CD4-positive, alpha-beta T cell treated with Interleukin-17A for 4 hours (primary cell): Measurements from ENCODE around the gene METTL18.
"Not testable (repeated sequence)": the region's sequence is repeated elsewhere in the genome, so short reads cannot be mapped to it uniquely, and the experiment has no call there.

Experiments used
- DNase-seq: peaks from one replicate; pipeline ENCODE4 v3.0.0-alpha.2; 2020; ENCODE audit warnings: mixed read lengths

The METTL18 gene

DNA sequence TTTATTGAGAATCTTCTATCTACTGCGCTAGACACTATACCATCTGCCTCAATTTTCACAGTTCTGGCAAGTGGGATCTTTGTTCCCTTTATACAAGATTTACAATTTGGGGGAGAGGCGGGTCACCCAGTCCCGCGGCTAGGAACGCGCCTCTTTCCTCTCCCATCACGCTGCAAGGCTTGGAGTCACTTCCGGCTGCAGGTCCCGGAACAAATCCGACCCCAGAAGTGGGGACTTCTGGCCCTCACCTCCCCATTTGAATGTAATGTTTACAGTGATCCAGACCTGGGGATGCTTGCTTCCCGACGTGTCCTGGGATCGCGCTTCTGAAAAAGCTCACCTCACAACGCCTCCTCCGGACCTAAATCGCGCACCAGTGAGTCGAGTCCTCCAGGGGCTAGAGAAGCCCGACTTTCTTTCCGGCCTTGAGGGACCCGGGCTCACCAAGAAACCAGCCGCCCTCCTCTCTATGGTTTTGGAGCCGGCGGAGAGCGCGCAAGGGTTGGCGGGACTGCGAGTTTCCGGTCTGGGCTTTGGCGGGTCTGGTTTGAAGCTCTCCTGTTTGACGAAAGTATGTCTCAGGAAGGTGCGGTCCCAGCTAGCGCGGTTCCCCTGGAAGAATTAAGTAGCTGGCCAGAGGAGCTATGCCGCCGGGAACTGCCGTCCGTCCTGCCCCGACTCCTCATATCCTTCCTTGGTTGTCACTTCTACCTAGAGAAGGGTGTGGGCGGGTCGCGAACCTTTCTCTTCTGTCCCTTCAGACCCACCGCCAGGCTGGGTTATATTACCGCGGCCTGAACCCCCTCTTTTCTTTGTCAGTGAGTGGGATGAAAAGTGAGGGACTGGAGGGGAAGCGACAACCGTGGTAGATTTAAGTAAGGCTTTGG, at the start of gene METTL18:
Gene METTL18, minus strand, starts transcription at position 378 of the 887 bp plus-strand sequence. CDS start 1,212 bp downstream, outside the sequence.
- peak; percentile 91 for DNase-seq

DNA sequence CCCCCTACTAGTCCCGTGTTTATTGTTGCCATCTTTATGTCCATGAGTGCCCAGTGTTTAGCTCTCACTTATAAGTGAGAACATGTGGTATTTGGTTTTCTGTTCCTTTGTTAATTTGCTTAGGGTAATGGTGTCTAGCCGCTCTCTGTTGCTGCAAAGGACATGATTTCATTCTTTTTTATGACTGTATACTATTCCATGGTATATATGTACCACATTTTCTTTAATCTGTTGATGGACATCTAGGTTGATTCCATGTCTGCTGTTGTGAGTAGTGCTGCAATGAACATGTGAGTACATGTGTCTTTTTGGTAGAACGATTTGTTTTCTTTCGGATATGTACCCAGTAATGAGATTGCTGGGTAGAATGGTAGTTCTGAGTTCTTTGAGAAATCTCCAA, 44.2 kb upstream of the METTL18 start:
- DNase-seq, result no peak

DNA sequence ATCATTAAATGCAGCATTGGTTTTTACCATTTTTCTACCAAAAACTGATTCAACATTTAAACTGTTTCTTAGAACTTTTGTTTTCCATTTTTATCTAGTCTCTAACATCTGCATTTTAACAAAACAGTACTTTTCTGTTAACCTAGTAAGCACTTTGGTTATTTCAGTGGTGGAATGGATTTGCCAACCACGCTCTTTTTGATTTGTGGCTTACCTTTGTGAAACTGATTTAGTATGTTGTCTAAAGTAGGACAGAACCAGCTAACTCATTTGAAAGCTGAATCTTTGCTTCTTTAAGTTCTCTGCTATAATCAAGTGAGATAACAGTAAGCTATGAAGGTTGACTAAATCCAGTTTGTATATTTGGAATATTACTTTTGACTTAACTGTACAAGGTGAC, 41.5 kb upstream of the METTL18 start:
- no peak for DNase-seq

DNA sequence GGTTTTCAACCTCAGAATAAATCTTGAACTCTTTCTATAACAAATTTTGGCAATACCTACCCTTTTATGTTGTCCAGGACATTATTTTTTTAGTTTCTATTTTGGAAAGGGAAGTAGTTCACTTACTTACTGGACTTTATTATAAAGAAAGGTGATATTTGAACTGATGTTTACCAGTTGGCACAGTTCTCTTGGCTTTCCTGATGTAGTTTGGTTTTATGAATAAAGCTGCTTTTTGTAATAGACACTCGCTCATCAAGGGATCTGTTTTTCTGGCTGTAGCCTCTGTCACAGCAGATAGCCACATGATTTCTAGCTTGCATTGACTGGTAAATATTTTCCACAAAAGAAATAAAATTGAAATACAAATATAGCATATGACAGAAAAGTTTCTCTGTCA, 40.9 kb upstream of the METTL18 start:
- no peak for DNase-seq

DNA sequence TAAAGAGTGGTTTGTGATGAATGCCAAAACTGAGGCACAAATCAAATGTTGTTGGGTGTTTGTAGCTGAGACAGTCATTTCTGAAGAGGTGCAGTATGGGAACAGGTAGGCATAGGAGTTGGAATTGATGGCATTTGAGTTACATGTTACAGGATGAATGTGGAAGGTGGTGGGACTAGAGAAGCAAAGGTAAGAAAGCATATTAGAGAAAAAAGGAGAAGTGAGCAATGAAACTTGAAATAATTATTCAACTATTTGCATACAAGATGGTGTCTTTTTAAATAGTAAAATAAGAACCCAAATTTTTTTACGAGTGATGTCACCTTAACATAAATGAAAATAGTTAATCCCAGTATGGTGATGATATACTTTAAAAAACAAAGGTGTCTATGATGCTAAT, 40.2 kb upstream of the METTL18 start:
- DNase-seq, result no peak

DNA sequence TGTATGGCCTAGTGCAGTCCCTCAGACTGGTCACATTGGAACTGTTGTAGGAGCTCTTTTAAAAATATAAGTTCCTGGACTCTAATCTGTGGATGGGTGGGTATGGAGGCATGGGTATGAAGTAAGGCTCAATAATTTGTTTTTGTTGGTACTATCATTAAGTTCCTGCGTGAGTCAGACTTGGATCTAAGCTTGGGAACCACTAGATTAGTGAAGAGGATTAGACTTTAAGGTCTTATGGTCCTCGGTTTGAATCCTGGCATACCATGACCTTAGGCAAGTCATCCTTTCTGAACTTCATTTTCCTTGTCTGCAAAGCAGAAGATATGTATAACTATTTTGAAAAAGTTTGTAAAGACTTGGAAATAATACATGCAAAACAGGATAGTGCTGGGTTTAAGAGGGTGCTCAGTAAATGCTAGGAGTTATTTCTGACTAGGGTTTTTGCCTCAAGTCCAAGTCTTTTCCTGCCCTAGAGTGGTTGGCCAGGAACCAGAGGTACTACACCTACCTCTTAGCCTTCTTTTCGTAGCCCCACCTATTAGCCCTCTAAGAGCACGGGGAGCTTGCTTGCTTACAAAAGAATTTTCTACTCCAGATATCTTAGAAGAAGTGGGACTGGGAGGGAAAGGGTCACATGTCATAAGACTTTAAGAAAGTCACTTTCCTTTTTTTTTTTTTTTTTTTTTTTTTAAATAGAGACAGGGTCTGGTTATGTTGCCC, 38.6 kb upstream of the METTL18 start:
- DNase-seq, result no peak

DNA sequence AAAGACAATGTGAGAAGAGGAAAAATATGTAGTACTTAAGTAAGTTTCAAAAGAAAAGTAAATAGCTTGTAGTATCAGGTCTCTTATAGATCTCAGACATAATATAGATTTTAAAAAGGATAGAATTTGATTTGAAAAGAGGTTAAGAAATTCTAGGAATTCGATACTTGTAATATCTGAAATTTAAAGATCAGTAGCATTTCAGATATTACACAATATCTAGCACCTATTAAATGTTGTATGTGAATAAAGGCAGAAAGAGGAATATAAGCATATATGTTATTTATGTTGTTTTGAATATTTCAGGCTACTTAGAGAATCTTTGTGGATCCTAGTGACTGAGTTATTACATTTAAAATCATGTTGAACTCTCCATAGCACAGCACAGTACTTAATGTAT, 35.0 kb upstream of the METTL18 start:
- no peak for DNase-seq

DNA sequence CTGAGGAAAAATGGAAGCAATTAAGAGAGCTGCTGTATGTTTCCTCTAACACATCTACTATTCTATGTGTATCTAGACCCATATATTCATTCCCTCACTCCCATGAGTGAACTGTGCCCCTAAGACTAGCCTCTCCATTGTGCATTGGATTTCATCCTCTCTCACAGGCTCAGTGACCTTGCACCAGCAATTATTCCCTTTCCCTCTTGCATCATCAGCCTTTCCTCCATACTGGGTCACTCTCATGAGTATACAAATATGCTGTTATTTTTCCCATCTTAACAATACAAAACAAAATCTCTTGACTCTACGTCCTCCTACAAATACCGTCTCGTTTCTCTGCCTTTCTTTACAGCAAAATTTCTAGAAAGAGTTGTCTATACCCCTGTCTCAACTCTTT, 29.4 kb upstream of the METTL18 start:
- DNase-seq, result no peak

DNA sequence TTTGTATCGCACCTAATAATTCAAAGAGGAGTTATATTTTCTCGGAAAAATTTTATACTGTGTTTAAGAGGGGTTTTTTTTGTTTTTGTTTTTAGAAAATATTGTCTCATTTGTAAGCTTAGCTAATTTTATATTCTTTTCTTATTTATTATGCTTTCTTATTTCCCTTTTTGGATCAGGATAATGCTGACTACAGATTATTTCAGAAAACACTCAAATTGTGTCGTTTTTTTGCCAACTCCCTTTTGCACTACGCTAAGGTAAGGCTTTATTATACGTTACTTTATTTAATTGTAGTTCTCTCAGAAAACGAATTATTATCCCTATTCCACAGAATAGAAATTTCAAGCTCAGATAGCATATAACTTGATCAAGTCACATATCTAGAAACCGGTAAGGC, 26.8 kb upstream of the METTL18 start:
- no peak for DNase-seq

DNA sequence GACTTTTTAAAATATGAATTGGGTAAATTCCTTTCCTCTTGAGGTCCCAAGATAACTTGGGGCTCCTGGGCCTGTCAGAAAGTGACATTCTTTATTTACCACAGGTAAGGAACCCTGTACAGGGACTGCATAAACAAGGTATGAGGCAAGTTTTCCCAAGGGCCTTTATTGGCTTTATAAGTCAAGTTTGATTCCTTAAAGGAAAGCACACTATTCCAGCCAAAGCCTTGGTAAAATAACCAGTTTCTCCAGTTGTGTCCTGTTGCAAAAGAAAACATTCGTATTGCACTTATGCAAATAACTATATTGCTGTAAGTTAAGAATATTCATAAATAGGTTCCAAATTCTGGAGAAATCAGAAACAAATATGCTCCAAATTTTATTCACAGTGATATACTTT, 21.9 kb upstream of the METTL18 start:
- DNase-seq, result no peak

DNA sequence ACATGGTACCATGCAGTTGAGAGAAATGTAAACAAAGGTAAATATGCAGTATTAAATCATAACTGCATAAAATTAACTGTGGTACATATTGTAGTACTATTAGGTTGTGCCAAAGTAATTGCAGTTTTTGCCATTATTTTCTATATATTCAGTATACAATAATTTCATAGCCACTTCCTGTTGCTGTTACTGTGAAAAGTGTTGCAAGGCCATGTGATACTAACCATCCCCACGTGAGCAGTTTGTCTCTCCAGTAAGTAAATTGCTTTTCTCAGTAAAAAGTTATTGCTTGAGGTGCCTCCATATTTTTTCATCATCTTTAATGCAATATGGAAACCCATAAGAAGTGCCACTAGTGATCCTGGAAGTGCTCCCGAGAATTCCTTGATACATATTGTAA, 19.6 kb upstream of the METTL18 start:
- DNase-seq, result no peak

DNA sequence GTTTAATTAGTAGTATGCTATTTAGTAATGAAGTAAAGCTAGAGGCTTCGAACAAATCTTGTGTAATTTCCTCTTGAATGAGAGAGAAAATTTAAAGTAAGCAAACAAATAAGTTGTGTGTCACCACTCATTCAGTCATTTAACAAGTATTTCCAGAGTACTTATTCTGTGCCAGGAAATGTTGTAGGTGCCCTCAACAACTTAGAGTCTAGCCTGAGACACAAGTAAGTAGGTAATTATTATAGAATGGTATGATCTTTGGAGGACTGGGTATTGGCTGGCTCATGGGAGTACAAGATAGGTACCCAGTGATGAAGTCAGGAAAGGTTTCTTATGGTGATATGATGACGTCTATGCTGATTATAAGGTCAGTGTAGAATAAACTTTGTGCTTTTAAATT, 17.4 kb upstream of the METTL18 start:
- no peak for DNase-seq

DNA sequence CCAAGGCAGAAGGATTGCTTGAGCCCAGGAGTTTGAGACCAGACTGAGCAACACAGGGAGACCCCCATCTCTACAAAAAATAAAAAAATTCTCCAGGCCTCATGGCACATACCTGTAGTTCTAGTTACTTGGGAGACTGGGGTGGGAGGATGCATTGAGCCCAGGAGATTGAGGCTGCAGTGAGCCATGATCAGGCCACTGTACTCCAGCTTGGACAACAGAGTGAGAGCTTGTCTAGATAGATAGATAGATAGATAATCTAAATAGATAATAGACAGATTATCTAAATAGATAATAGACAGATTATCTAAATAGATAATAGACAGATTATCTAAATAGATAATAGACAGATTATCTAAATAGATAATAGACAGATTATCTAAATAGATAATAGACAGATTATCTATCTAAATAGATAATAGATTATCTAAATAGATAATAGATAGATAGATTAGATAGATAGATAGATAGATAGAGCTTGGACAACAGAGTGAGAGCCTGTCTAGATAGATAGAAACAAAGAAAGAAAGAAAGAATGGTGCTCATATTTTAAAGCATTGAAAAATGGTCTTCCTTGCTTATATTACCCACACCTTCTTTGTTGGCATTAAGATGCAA, 16.8 kb upstream of the METTL18 start:
- DNase-seq, result not testable (repeated sequence)

DNA sequence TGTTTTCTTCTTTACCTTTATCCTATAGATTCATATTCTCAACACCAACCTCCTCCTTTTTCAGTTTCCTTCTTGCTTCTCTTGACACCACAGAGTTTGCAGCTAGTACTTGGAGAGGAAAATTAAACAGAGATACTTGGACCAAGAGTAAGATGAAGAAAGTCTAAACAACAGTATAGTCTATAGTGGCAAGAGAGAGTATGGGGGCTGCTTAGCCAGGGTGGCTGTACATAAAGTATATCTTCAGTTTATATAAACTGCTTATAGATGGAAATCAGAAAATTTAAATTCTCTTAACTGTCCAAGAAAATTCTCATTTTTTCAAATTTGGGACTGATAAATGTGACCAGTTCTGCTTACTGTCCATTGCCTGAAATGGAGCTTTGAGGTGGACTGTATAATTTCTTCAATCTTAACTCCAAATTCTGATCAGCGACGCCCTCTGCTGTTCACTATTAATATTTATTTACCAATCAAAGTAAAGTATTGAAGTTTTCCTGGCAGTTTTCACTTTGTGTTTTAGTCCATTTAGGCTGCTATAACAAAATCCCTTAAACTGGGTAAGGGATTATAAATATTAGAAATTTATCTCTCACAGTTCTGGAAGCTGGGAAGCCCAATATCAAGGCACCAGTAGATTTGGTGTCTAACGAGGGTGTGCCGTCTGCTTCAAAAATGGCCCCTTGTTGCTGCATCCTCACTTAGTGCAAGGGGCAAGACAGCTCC, 14.8 kb upstream of the METTL18 start:
- DNase-seq, result peak; percentile 53

DNA sequence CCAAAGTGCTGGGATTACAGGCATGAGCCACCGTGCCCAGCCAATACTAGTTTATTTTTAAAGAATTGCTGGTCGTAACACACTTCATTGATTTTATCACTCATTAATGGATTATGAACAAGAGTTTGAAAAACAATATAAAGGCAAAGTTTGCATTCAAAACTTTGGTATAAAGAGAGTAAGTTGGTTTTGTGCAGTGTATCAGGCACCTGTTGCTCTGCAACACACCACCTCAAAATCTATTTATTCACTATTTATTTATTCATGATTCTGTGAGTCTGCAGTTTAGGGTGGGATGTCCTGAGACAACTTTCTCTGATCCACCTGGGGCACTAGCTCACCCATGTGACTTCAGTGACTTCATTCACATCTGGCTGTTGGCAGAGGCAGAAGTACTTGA, 10.2 kb upstream of the METTL18 start:
- DNase-seq, result no peak

DNA sequence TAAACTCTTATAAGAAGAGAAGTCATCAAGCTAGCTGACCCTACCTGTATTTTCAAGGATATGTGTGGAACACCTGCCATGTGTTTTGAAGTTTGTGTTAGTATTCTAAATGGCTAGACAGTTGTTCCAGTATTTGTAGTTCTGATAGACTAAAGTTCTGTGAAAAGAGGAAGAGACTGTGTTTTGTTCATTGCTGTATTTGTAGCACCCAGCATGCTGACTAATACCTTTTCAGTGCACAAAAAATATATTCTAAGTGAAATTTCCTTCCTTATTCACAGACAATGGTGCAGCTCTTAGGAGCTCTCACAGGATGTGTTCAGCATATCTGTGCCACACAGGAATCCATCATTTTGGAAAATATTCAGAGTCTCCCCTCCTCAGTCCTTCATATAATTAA, 8.2 kb upstream of the METTL18 start:
- no peak for DNase-seq

DNA sequence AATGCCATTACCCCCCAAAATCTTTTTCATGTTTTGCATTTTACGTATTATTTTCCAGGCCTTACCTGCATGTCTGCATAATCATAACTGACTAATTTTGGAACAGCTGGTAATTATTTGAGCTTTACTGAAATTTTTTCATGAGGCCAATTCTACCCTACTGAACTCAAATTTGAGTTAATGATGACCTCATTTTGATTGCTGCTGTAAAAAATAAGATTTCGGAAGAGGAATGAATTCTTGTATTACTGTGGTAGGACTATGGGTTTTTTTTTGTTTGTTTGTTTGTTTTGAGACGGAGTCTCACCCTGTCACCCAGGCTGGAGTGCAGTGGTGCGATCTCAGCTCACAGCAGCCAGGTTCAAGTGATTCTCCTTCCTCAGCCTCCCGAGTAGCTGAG, 2.6 kb upstream of the METTL18 start:
- no peak for DNase-seq

DNA sequence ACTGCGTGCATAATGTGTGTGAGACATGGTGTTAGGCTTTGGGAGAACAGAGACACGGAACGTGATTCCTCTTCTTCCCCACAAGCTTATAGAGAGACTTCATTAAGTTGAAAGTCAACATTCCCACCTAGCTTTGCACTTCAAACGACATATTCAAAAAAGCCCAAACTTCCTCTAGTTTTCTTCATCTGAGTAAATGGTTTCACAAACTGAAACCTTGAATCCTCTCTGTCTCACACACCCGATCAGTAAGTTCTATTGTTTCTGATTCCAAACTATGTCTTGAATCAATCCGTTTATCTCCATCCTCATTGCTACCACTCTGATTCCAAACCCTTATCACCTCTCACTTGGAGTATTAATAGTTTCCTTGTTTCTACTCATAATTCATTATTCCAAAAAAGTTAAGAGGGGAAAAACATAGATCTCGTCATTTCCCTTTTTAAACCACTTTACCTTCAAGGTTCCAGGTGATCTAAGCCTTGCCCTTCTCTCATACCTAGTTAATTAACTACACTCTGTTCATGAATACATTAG, 1.6 kb upstream of the METTL18 start:
- DNase-seq, result no peak

DNA sequence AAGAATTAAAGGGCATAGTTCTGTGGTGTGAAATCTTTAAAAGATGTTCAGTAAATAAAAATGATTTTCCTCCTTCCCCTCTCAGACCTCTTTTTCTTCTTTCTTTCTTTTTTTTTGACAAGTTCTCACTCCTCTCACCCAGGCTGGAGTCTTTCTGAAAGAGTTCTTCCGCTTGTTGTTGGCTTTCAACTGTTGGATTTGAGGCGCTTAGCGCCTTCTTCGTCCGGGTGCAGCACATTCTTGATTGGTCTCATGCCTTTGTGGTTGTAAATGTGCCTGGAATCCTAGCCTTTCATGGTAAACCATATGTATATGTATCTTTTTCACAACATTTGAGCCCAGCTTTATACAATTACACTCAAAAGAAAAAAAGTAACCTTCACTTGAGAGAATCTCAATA, 980 bp upstream of the METTL18 start:
- DNase-seq, result no peak

DNA sequence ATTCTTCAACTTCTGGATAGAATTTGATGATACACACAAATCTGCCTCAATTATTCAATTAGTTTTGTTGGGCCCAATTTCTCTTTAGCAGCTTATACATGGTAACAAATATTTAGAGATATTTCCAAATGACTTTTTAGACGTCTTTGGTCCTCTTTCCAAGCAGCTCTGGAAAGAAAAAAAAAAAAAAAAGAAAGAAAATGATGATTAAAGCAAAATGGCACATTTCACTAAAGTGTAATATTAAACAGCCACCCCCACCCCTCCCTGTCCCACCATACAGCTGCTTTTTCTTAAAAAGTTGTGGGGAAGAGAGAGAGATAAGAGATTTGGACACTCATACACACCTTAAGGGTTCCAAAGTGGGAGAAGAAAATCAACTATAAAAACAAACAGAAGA, 977 bp downstream of the METTL18 start:
- no peak for DNase-seq

DNA sequence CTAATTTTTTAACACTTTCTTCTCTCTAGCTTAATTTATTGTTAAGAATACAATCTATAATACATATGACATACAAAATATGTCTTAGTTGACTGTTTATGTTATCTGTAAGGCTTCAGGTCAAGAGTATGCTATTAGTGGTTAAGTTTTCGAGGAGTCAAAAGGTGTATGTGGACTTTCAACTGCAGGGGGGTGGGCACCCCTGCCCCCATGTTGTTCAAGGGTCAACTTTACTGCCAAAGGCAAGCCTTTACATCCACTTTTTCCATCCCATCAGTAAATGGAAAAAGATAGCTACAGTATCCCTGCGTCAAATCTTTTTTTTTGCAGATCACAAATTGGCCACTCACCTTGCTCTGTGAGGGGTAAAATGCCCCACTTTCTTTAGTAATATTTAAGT, 6.3 kb downstream of the METTL18 start:
- DNase-seq, result no peak

DNA sequence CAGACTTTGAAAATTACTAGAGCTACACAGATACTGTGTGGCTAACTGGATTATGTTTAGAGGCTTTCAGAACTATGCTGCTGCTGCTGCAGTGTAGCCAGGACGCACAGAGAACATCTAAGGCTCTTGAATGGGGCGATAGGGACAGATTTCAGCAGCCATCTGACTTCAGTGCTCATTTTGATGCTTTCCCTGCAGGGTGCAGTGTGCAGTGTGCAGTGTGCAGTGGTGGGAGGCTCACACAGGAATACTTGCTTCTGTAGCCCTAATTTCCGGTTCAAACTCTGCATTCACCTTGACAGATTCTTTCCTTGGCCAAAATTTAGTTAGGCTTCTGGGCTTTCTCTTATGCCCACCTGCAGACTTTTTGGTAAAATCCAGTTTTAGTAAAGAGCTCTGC, 7.7 kb downstream of the METTL18 start:
- DNase-seq, result no peak

DNA sequence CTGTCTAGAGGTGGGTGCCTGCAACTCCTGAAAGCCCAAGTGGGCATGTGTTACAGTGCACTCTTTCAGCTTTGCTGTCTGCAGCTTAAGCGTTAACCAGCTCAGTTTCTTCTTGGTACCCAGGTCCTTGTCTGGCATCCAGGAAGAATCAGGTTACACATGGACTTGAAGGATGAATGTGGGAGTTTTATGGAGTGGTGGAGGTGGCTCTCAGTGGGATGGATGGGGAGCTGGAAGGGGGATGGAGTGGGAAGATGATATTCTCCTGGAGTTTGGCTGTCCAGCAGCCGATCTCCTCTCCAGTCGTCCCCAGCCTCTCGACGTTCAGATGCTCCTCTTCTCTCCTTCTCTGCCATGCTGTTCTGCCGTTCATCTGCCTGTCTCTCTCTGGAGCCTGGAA, 9.4 kb downstream of the METTL18 start:
- DNase-seq, result no peak
